Mesendoderm (in vitro differentiated cells): ENCODE measurements around the gene ACER1.

ENCODE experiments used
- DNase-seq: peaks from one replicate; pipeline ENCODE4 v3.0.0; 2013
- H2AK5ac ChIP-seq: 2 replicates; pipeline ENCODE4 v1.6.1; 2013; ENCODE audit warnings: low read length, inconsistent platforms
- H2BK120ac ChIP-seq: 2 replicates; pipeline ENCODE4 v1.6.1; 2013; ENCODE audit warnings: low read depth, mild to moderate bottlenecking, low read length, moderate library complexity, mixed read lengths
- H2BK15ac ChIP-seq: replicated peaks from 2 replicates; pipeline ENCODE4 v1.6.1; 2013; ENCODE audit warnings: low read depth, mild to moderate bottlenecking, moderate library complexity
- H2BK5ac ChIP-seq: 2 replicates; pipeline ENCODE4 v1.6.1; 2013; ENCODE audit warnings: low read length, inconsistent platforms
- H3K18ac ChIP-seq: 2 replicates; pipeline ENCODE4 v1.6.1; 2013; ENCODE audit warnings: mild to moderate bottlenecking, low read length, mixed read lengths
- H3K23ac ChIP-seq: one replicate; pipeline ENCODE4 v1.6.1; 2013; ENCODE audit warnings: low read length
- H3K27ac ChIP-seq: 2 replicates; pipeline ENCODE4 v1.5.1; 2013; ENCODE audit warnings: low read depth, mild to moderate bottlenecking, inconsistent platforms, low read length, moderate library complexity
- H3K27me3 ChIP-seq: 2 replicates; pipeline ENCODE4 v1.6.1; 2013; ENCODE audit warnings: low read length, control low read depth, mild to moderate bottlenecking, inconsistent platforms; ENCODE audit not compliant: insufficient read depth, poor library complexity
- H3K36me3 ChIP-seq: 2 replicates; pipeline ENCODE4 v1.6.1; 2013; ENCODE audit warnings: low read length, inconsistent platforms; ENCODE audit not compliant: control insufficient read depth, insufficient read depth
- H3K4ac ChIP-seq: one replicate; pipeline ENCODE4 v1.6.1; 2013; ENCODE audit warnings: low read depth, mild to moderate bottlenecking, low read length, moderate library complexity
- H3K4me1 ChIP-seq: 2 replicates; pipeline ENCODE4 v1.6.1; 2013; ENCODE audit warnings: low read depth, low read length, inconsistent platforms; ENCODE audit not compliant: control insufficient read depth
- H3K4me2 ChIP-seq: 2 replicates; pipeline ENCODE4 v1.6.1; 2013; ENCODE audit warnings: low read length
- H3K4me3 ChIP-seq: 2 replicates; pipeline ENCODE4 v1.5.1; 2013; ENCODE audit warnings: mild to moderate bottlenecking, low read length
- H3K56ac ChIP-seq: one replicate; pipeline ENCODE4 v1.6.1; 2013; ENCODE audit warnings: low read length
- H3K79me1 ChIP-seq: 2 replicates; pipeline ENCODE4 v1.6.1; 2013; ENCODE audit warnings: low read length, inconsistent platforms
- H3K79me2 ChIP-seq: 2 replicates; pipeline ENCODE4 v1.6.1; 2013; ENCODE audit warnings: mild to moderate bottlenecking, low read length; ENCODE audit not compliant: control insufficient read depth, insufficient read depth
- H3K9ac ChIP-seq: 2 replicates; pipeline ENCODE4 v1.6.1; 2013; ENCODE audit warnings: low read length, inconsistent platforms
- H4K5ac ChIP-seq: one replicate; pipeline ENCODE4 v1.6.1; 2013; ENCODE audit warnings: low read length
- H4K8ac ChIP-seq: one replicate; pipeline ENCODE4 v1.6.1; 2013; ENCODE audit warnings: low read depth, mild to moderate bottlenecking, control low read depth, low read length, moderate library complexity
- WGBS: extraction: QIAGEN DNeasy Blood & Tissue Kit; methylation state at CpG from one replicate; pipeline ENCODE4 v1.1.7; 2013; ENCODE audit warnings: low lambda C conversion rate, missing lambda C conversion rate; ENCODE audit not compliant: insufficient coverage; ENCODE audit errors: extremely low coverage; 5-methylcytosine and 5-hydroxymethylcytosine counted together

Gene ACER1

DNA sequence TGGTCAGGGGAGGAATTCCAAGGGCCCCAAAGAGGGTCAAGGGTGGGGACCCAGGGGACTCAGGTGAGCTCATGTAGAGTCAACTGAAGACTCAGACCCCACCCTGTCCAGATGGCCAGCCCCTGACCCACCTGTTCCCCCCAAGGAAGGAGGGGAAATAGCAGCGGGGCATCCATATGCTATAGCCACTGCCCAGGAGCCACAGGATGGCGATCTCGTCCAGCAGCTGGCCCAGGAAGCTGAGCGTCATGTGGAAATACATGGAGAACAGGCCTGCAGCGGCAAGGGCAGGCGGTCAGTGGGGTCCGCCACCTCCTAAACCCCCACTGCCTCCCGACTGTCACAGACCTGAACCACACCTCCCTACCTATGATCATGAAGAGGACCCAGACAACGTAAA is 21.4 kb downstream of the ACER1 start:
- no peak overlapping the region for H3K56ac ChIP-seq
- no peaks in the 10 kb centered on the region for H3K79me1 ChIP-seq
- H3K4ac ChIP-seq, result no peak overlapping the region
- no peaks in the 10 kb centered on the region for H3K36me3 ChIP-seq
- H3K27me3 ChIP-seq, result no peaks in the 10 kb centered on the region
- no peak overlapping the region for H2BK5ac ChIP-seq
- no CpG with 5 or more reads among the region's 9 CpGs for WGBS
- H3K23ac ChIP-seq, result no peak overlapping the region
- H4K8ac ChIP-seq, result no peak overlapping the region
- H3K9ac ChIP-seq, result no peak overlapping the region
- H3K18ac ChIP-seq, result no peak overlapping the region
- no peak overlapping the region for H2BK15ac ChIP-seq
- H4K5ac ChIP-seq, result no peak overlapping the region
- no peak overlapping the region for H3K4me2 ChIP-seq
- H2AK5ac ChIP-seq, result no peak overlapping the region
- no peak overlapping the region for H3K4me3 ChIP-seq
- no peak overlapping the region for H3K27ac ChIP-seq
- H3K79me2 ChIP-seq, result no peaks in the 10 kb centered on the region
- DNase-seq, result no peak
- H3K4me1 ChIP-seq, result no peaks in the 10 kb centered on the region
- no peak overlapping the region for H2BK120ac ChIP-seq

DNA sequence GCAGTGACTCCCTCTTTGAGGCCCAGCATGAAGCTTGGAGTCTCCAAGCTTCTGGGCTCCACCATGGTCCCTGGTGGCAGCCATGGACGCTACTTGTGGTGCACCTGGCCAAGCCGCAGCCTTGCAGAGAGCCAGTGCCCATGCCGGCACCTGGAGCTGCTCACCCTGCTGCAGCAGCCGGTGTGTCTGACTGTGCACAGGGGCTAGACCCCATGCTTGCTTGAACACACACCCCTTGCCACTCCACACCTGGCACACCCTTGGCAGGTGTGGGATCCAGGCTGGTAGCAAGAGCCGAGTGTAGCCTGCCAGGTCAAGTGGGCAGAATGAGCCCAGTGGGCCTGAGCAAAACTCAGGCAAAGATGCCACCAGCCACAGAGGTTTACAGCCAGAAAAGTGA is 35.0 kb downstream of the ACER1 start:
- Histone ChIP-seq H3K36me3 (no peaks in the 10 kb centered on the region), H3K79me2 (no peaks in the 10 kb centered on the region), H4K8ac (no peak overlapping the region), H3K27me3 (no peaks in the 10 kb centered on the region), H3K4me2 (no peak overlapping the region), H2AK5ac (no peak overlapping the region), H2BK15ac (no peak overlapping the region), H3K27ac (no peak overlapping the region), H2BK5ac (no peak overlapping the region), H3K4me3 (no peak overlapping the region), H3K18ac (no peak overlapping the region), H3K79me1 (no peaks in the 10 kb centered on the region), H4K5ac (no peak overlapping the region), H3K9ac (no peak overlapping the region), H3K4ac (no peak overlapping the region), H2BK120ac (no peak overlapping the region), H3K56ac (no peak overlapping the region), H3K4me1 (no peaks in the 10 kb centered on the region), H3K23ac (no peak overlapping the region)
- DNase-seq, result no peak
- WGBS, result no CpG with 5 or more reads among the region's 5 CpGs

DNA sequence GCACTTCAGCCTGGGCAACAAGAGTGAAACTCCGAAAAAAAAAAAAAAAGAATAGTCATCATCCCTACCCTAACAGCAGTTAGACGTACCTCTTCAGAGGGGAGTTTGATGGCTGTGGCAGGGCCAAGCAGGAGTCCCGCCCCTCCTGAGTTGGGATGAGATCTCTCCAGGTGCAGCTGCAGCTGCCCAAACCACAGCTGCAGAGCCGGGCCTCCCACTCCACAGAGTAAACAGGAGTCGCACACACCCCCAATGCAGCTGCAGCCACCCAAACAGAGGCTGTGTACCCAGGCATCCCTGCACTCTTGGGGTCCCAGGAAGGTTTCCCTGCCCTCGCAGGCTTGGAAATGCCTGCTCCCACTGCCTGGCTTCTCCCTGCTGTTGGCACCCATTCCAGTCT is 36.2 kb downstream of the ACER1 start:
- Histone ChIP-seq H3K4me1 (no peaks in the 10 kb centered on the region), H3K4ac (no peak overlapping the region), H3K27me3 (no peaks in the 10 kb centered on the region), H2BK5ac (no peak overlapping the region), H4K5ac (no peak overlapping the region), H3K56ac (no peak overlapping the region), H2BK15ac (no peak overlapping the region), H3K27ac (no peak overlapping the region), H3K4me2 (no peak overlapping the region), H2AK5ac (no peak overlapping the region), H3K79me2 (no peaks in the 10 kb centered on the region), H3K36me3 (no peaks in the 10 kb centered on the region), H3K9ac (no peak overlapping the region), H2BK120ac (no peak overlapping the region), H3K79me1 (no peaks in the 10 kb centered on the region), H4K8ac (no peak overlapping the region), H3K18ac (no peak overlapping the region), H3K4me3 (no peak overlapping the region), H3K23ac (no peak overlapping the region)
- DNase-seq, result no peak
- WGBS, result no CpG with 5 or more reads among the region's 6 CpGs

DNA sequence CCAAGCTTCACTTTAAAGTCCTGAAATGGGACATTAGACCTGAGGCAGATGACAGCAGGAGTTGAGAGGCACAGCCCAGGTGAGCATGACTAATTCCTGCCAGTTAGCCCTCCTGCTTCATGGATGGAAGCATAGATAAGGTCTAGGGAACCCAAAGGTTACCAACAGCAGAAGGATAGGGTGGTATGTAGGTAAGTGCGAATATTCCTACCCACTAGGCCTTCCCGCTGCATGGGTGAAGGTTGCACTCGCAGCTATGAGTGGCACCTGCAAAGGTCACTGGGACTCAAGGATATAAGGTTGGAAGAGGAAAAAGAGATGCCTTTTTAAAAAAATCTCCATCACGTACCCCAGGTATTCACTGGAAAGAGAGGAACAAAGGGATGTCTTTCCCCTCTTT is 41.4 kb downstream of the ACER1 start:
- no peaks in the 10 kb centered on the region for H3K79me2 ChIP-seq
- no peak overlapping the region for H3K23ac ChIP-seq
- H3K18ac ChIP-seq, result no peak overlapping the region
- no peak overlapping the region for H3K4me2 ChIP-seq
- H2BK120ac ChIP-seq, result no peak overlapping the region
- H3K9ac ChIP-seq, result no peak overlapping the region
- no peak for DNase-seq
- no peak overlapping the region for H3K56ac ChIP-seq
- WGBS, result no CpG with 5 or more reads among the region's 4 CpGs
- no peaks in the 10 kb centered on the region for H3K36me3 ChIP-seq
- H2BK15ac ChIP-seq, result no peak overlapping the region
- H4K8ac ChIP-seq, result no peak overlapping the region
- no peak overlapping the region for H2BK5ac ChIP-seq
- no peak overlapping the region for H3K4me3 ChIP-seq
- H2AK5ac ChIP-seq, result no peak overlapping the region
- no peak overlapping the region for H3K27ac ChIP-seq
- H3K27me3 ChIP-seq, result no peaks in the 10 kb centered on the region
- no peaks in the 10 kb centered on the region for H3K4me1 ChIP-seq
- no peak overlapping the region for H4K5ac ChIP-seq
- H3K79me1 ChIP-seq, result no peaks in the 10 kb centered on the region
- H3K4ac ChIP-seq, result no peak overlapping the region

DNA sequence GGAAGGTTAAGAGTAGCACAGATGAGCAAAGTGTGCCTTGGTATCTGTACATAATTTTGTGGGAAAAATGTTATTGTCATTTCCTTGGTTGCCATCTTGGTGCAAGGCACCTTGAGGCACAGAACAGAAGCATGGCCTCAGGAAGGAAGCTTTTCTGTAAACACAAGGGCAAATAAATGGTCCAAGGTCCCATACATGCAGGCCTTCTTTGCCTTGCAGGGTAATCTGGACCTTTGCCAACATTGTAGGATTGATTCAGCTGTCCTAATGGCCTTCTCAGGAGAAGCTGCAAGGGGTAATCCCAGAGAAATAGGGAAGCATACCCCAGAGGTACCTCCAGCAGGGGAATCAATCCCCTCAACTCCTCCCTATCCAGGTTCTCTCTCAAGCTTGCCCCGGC is 44.7 kb downstream of the ACER1 start:
- Histone ChIP-seq H3K79me1 (no peaks in the 10 kb centered on the region), H3K4me1 (no peaks in the 10 kb centered on the region), H3K4me2 (no peak overlapping the region), H2AK5ac (no peak overlapping the region), H3K36me3 (no peaks in the 10 kb centered on the region), H4K8ac (no peak overlapping the region), H3K27me3 (no peaks in the 10 kb centered on the region), H3K4me3 (no peak overlapping the region), H2BK15ac (no peak overlapping the region), H3K23ac (no peak overlapping the region), H3K79me2 (no peaks in the 10 kb centered on the region), H3K9ac (no peak overlapping the region), H2BK5ac (no peak overlapping the region), H3K27ac (no peak overlapping the region), H3K4ac (no peak overlapping the region), H3K18ac (no peak overlapping the region), H2BK120ac (no peak overlapping the region), H3K56ac (no peak overlapping the region), H4K5ac (no peak overlapping the region)
- no peak for DNase-seq
- WGBS, result no CpG with 5 or more reads among the region's 1 CpG

DNA sequence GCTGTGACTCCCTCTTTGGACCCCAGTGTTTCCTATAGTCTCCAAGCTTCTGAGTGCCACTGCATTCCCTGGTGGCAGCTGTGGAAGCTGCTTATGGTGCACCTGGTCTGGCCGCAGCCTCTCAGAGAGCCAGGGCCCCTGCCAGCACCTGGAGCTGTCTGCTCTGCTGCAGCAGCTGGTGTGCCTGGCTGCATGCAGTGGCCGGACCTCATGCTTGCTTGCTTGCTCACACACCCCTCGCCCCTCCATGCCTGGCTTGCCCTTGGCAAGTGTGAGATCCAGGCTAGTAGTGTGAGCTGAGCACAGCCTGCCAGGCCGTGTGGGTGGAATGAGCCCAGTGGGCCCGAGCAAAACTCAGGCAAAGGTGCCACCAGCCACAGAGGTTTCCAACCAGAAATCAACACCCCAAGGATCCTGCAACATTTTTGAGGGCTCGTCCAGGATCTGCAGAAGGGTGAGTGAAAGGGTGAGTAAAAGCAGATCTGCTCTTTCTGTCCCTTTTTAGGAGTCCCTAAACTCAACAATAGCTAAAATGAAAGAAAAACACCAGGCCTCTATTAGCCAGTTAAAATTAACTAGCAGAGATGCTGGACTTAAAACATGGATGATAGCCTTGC is 46.0 kb downstream of the ACER1 start:
- no peak overlapping the region for H3K23ac ChIP-seq
- no peak overlapping the region for H3K27ac ChIP-seq
- no peak overlapping the region for H3K4me3 ChIP-seq
- H2BK120ac ChIP-seq, result no peak overlapping the region
- no peak overlapping the region for H3K4me2 ChIP-seq
- H2BK15ac ChIP-seq, result no peak overlapping the region
- H3K27me3 ChIP-seq, result no peaks in the 10 kb centered on the region
- no peak overlapping the region for H3K18ac ChIP-seq
- no CpG with 5 or more reads among the region's 6 CpGs for WGBS
- no peak overlapping the region for H4K8ac ChIP-seq
- no peak overlapping the region for H2BK5ac ChIP-seq
- no peak overlapping the region for H2AK5ac ChIP-seq
- no peak overlapping the region for H3K56ac ChIP-seq
- no peaks in the 10 kb centered on the region for H3K79me1 ChIP-seq
- H3K4me1 ChIP-seq, result no peaks in the 10 kb centered on the region
- DNase-seq, result peak; percentile 57
- no peak overlapping the region for H3K4ac ChIP-seq
- H3K9ac ChIP-seq, result no peak overlapping the region
- no peak overlapping the region for H4K5ac ChIP-seq
- H3K79me2 ChIP-seq, result no peaks in the 10 kb centered on the region
- no peaks in the 10 kb centered on the region for H3K36me3 ChIP-seq
